GM19099 (cell line): ENCODE data around the gene ADORA2B.

Experiments used
- POLR2A ChIP-seq: IDR thresholded peaks from 3 replicates; pipeline ENCODE4 v1.6.1; 2011; ENCODE audit warnings: low read depth; ENCODE audit not compliant: insufficient read length; ENCODE audit errors: extremely low read depth

Gene ADORA2B

GRCh38 chr17:15920758-15921239 is 24.1 kb upstream of the ADORA2B start:
- TF ChIP-seq POLR2A = no peak

GRCh38 chr17:15921640-15922039 is 23.3 kb upstream of the ADORA2B start:
- TF ChIP-seq POLR2A = no peak

GRCh38 chr17:15922586-15922985 is 22.3 kb upstream of the ADORA2B start:
- no peak for TF ChIP-seq POLR2A

GRCh38 chr17:15926039-15926740 is 18.7 kb upstream of the ADORA2B start:
- no peak for TF ChIP-seq POLR2A

GRCh38 chr17:15928286-15928785 is 16.6 kb upstream of the ADORA2B start:
- no peak for TF ChIP-seq POLR2A

GRCh38 chr17:15929941-15930340 is 15.0 kb upstream of the ADORA2B start:
- TF ChIP-seq POLR2A = no peak

GRCh38 chr17:15930426-15930825 is 14.5 kb upstream of the ADORA2B start:
- no peak for TF ChIP-seq POLR2A

- TF ChIP-seq POLR2A = no peak
Measured at GRCh38 chr17:15931394-15931793, 13.5 kb upstream of the ADORA2B start.

GRCh38 chr17:15934866-15935265 is 10.1 kb upstream of the ADORA2B start:
- TF ChIP-seq POLR2A = no peak

- no peak for TF ChIP-seq POLR2A
Measured at GRCh38 chr17:15935891-15936290, 9.0 kb upstream of the ADORA2B start.

- no peak for TF ChIP-seq POLR2A
Measured at GRCh38 chr17:15941781-15942180, 3.1 kb upstream of the ADORA2B start.

GRCh38 chr17:15942207-15942833 is 2.6 kb upstream of the ADORA2B start:
- TF ChIP-seq POLR2A = no peak

GRCh38 chr17:15943971-15944758 is 765 bp upstream of the ADORA2B start:
- no peak for TF ChIP-seq POLR2A

- no peak for TF ChIP-seq POLR2A
Measured at GRCh38 chr17:15945527-15946191, 729 bp downstream of the ADORA2B start.

- no peak for TF ChIP-seq POLR2A
Measured at GRCh38 chr17:15946611-15947120, 1.7 kb downstream of the ADORA2B start.
